HepG2 (cell line): ENCODE measurements around the gene TTC23. TPM values are rescaled to one million over a fixed set of nuclear protein-coding genes. Genes with fewer than 3 reads are reported as not detected.

ENCODE experiments used
- ATAC-seq: fragments of 200-7000 bp; cut with Tn5 transposase; 3 replicates; pipeline ENCODE4 v1.9.1; 2020; ENCODE audit warnings: mild to moderate bottlenecking, moderate library complexity
- BruUV-seq: library from RNA; stranded (reverse); fragments of 400-500 nt; replicated peaks from 2 replicates; lab custom pipeline; 2021; lab: Mats Ljungman, UMichigan
- CTCF ChIA-PET: fragments of 300-600 bp; formaldehyde crosslinking; extraction: SDS; loops from one replicate; lab custom pipeline; 2021; ENCODE audit warnings: low total read pairs, inconsistent platforms, low intra/inter-chr PET ratio; lab: Yijun Ruan, JAX
- POLR2A ChIA-PET: fragments of 350-600 bp; sonication (Branson Sonifier 250); formaldehyde crosslinking; loops from one replicate; lab custom pipeline; 2020; ENCODE audit warnings: antibody characterized with exemption, inconsistent platforms; lab: Yijun Ruan, JAX
- DNase-seq: peaks from one replicate; pipeline ENCODE4 v3.0.0-alpha.2; 2015; ENCODE audit warnings: low spot score
- FAIRE-seq: peaks from 3 replicates; lab custom pipeline; 2011; peaks lifted over from hg19 to GRCh38; lab: Jason Lieb, UNC
- H2AFZ ChIP-seq: one replicate; pipeline ENCODE4 v1.6.1; 2011; ENCODE audit warnings: low read length, inconsistent platforms
- H3K27ac ChIP-seq: fragments of 300-600 bp; 3 replicates; pipeline ENCODE4 v1.8.0; 2011; ENCODE audit warnings: mixed run types, mild to moderate bottlenecking, mixed read lengths, low read length, inconsistent platforms; ENCODE audit not compliant: insufficient read depth; ENCODE audit errors: extremely low read length
- H3K27me3 ChIP-seq, 2 experiments: fragments of 200-600 bp in 1 of 2; 2 replicates in 1 of 2; 3 replicates in 1 of 2; pipeline versions ENCODE4 v1.6.0 to v1.8.0; 2011; ENCODE audit warnings: low read length in 2 of 2, mild to moderate bottlenecking in 2 of 2, moderate library complexity in 2 of 2, inconsistent platforms in 1 of 2; ENCODE audit not compliant: insufficient read depth in 2 of 2, control insufficient read depth in 1 of 2
- H3K36me3 ChIP-seq, 2 experiments: fragments of 200-600 bp in 1 of 2; replicated peaks in 1 of 2; 2 replicates in 1 of 2; 3 replicates in 1 of 2; pipeline versions ENCODE4 v1.5.1 to v1.8.0; 2011; ENCODE audit warnings: low read length in 2 of 2, inconsistent platforms in 1 of 2; ENCODE audit not compliant: insufficient read depth in 2 of 2, control insufficient read depth in 1 of 2
- H3K4me1 ChIP-seq: 2 replicates; pipeline ENCODE4 v1.5.1; 2012; ENCODE audit warnings: low read length, inconsistent platforms; ENCODE audit not compliant: insufficient read depth
- H3K4me2 ChIP-seq: 2 replicates; pipeline ENCODE4 v1.6.0; 2011; ENCODE audit warnings: low read depth, low read length, inconsistent platforms
- H3K4me3 ChIP-seq, 3 experiments: fragments of 200-600 bp in 1 of 3; sonication (generic), shearing (Covaris generic) in 1 of 3; replicated peaks in 1 of 3; 2 replicates each; pipeline ENCODE4 v1.5.1; 2011 to 2016; ENCODE audit warnings: low read length in 3 of 3, inconsistent platforms in 2 of 3, low read depth in 2 of 3, mild to moderate bottlenecking in 2 of 3, control low read depth in 1 of 3, mixed read lengths in 1 of 3; ENCODE audit not compliant: insufficient read depth in 1 of 3
- H3K79me2 ChIP-seq: one replicate; pipeline ENCODE4 v1.6.1; 2011; ENCODE audit warnings: low read length, inconsistent platforms; ENCODE audit not compliant: insufficient read depth
- H3K9ac ChIP-seq: 2 replicates; pipeline ENCODE4 v1.6.0; 2011; ENCODE audit warnings: mild to moderate bottlenecking, low read depth, low read length, inconsistent platforms; ENCODE audit not compliant: insufficient read depth
- H3K9me3 ChIP-seq: 2 replicates; pipeline ENCODE4 v1.5.1; 2012; ENCODE audit warnings: mild to moderate bottlenecking, low read length
- H4K20me1 ChIP-seq: 2 replicates; pipeline ENCODE4 v1.6.0; 2011; ENCODE audit warnings: inconsistent platforms, mild to moderate bottlenecking, low read length, moderate library complexity; ENCODE audit not compliant: insufficient read depth
- EHMT2 ChIP-seq: fragments of 200-600 bp; sonication (generic); IDR thresholded peaks from 2 replicates; pipeline ENCODE4 v1.7.0; 2017; ENCODE audit warnings: antibody characterized with exemption, low read depth, low read length, borderline replicate concordance
- FOSL1 ChIP-seq: sonication (generic); formaldehyde crosslinking; IDR thresholded peaks from 2 replicates; pipeline ENCODE4 v1.9.0; 2021; ENCODE audit warnings: missing genetic modification reagents, borderline replicate concordance
- HES4 ChIP-seq: sonication (generic); formaldehyde crosslinking; IDR thresholded peaks from 2 replicates; pipeline ENCODE4 v1.9.0; 2021; ENCODE audit warnings: mild to moderate bottlenecking, missing genetic modification reagents, borderline replicate concordance
- HNRNPUL1 ChIP-seq: fragments of 200-400 bp; formaldehyde crosslinking; IDR thresholded peaks from 2 replicates; pipeline ENCODE4 v1.6.1; 2017; ENCODE audit warnings: low read depth, mild to moderate bottlenecking, low read length, moderate library complexity
- KIAA2018 ChIP-seq: sonication (generic); formaldehyde crosslinking; IDR thresholded peaks from 2 replicates; pipeline ENCODE4 v1.5.0; 2020; ENCODE audit warnings: mild to moderate bottlenecking, missing genetic modification reagents, borderline replicate concordance
- SPEN ChIP-seq: sonication (generic); formaldehyde crosslinking; IDR thresholded peaks from 2 replicates; pipeline ENCODE4 v1.5.1; 2020; ENCODE audit warnings: low read depth, mild to moderate bottlenecking, missing genetic modification reagents
- THAP8 ChIP-seq: sonication (generic); formaldehyde crosslinking; IDR thresholded peaks from 2 replicates; pipeline ENCODE4 v1.5.1; 2020; ENCODE audit warnings: missing genetic modification reagents, mild to moderate bottlenecking, borderline replicate concordance
- ZNF281 ChIP-seq: sonication (generic); formaldehyde crosslinking; IDR thresholded peaks from 2 replicates; pipeline ENCODE4 v1.4.0; 2020; ENCODE audit warnings: missing genetic modification reagents, borderline replicate concordance
- ZNF329 ChIP-seq: sonication (generic); formaldehyde crosslinking; IDR thresholded peaks from 2 replicates; pipeline ENCODE4 v1.9.0; 2021; ENCODE audit warnings: low read depth, mild to moderate bottlenecking, missing genetic modification reagents
- ZNF33A ChIP-seq: sonication (generic); formaldehyde crosslinking; IDR thresholded peaks from 2 replicates; pipeline ENCODE4 v1.5.1; 2020; ENCODE audit warnings: missing genetic modification reagents, mild to moderate bottlenecking, moderate library complexity, borderline replicate concordance
- ZNF772 ChIP-seq: sonication (generic); formaldehyde crosslinking; IDR thresholded peaks from 2 replicates; pipeline ENCODE4 v1.5.0; 2020; ENCODE audit warnings: mild to moderate bottlenecking, missing genetic modification reagents
- WGBS: methylation state at CpG from one replicate; pipeline ENCODE4 v1.1.6; 2017; ENCODE audit warnings: low lambda C conversion rate; 5-methylcytosine and 5-hydroxymethylcytosine counted together
- in situ Hi-C: cut with HindIII; loops from 2 replicates; pipeline ENCODE4 v1.10.0; 2017; ENCODE audit warnings: low pct_unique_long_range_greater_than_20kb; ENCODE audit not compliant: extremely low pct_ligation_motif_present
- intact Hi-C: fragments of 100-400 bp; cut with micrococcal nuclease; formaldehyde crosslinking; loops from one replicate; pipeline ENCODE4 v1.10.0; 2022; ENCODE audit not compliant: unreplicated experiment
- polyA plus RNA-seq, 8 experiments: library from polyadenylated mRNA; depleted of rRNA in 3 of 8; stranded (reverse) in 7 of 8; unstranded in 1 of 8; fragments of >200 nt; fragmentation: Illumina TruSeq in 4 of 8; extraction: Trizol in 4 of 8; gene quantifications; 2 replicates each; pipeline versions ENCODE4 v1.2.1 to v1.2.3, GENCODE V29; 2011 to 2016; ENCODE audit warnings: low read depth in 4 of 8, missing spikeins in 1 of 8, mixed read lengths in 1 of 8; ENCODE audit not compliant: insufficient read depth in 1 of 8
- total RNA-seq, 5 experiments: library from RNA; depleted of rRNA; stranded (reverse); fragments of >200 nt; fragmentation: Illumina TruSeq; extraction: Trizol; gene quantifications; 2 replicates each; pipeline ENCODE4 v1.2.3, GENCODE V29; 2016; ENCODE audit warnings: low read depth in 1 of 5

The TTC23 gene
- total and polyA plus RNA-seq, 2 of the 13 experiments (the other 11 are each of a cell fraction or from before 2014, with no cell fraction given): 1.6 to 11.7 TPM

GRCh38 chr15:99275061-99275460 is 25.7 kb upstream of the TTC23 start (continued):
- TF ChIP-seq KIAA2018 (CRISPR knock-in tag) (no peak), HNRNPUL1 (no peak), ZNF329 (CRISPR knock-in tag) (no peak)

GRCh38 chr15:99273801-99274200 is 24.4 kb upstream of the TTC23 start:
- Histone ChIP-seq H2AFZ (no peak overlapping the region), H3K27ac (no peak overlapping the region), H3K36me3 (no peaks in the 10 kb centered on the region), H3K4me2 (no peak overlapping the region), H3K4me3 (no peak overlapping the region)
- intact Hi-C loops: loop anchor here (1.0 kb wide), 2 partner anchors 430 to 482 kb away; no protein-coding TSS in a partner anchor
- no peak for ATAC-seq
- CTCF ChIA-PET: interaction anchor here (2.3 kb wide), 1 partner anchor 430 kb away, joined by 16 read pairs; no protein-coding TSS in a partner anchor
- no peak for TF ChIP-seq ZNF772
- no peak for TF ChIP-seq FOSL1 (CRISPR knock-in tag)
- no peak for TF ChIP-seq HES4
- no peak for TF ChIP-seq THAP8 (CRISPR knock-in tag)
- TF ChIP-seq EHMT2: no peak
- TF ChIP-seq SPEN: no peak
- TF ChIP-seq ZNF33A (CRISPR knock-in tag): no peak
- TF ChIP-seq ZNF281: no peak
- TF ChIP-seq, all 625 proteins: peak for 0
- Histone ChIP-seq H3K4me1 (peaks cover under 1% of the 10 kb centered on the region; the same call in 1 of the 2 replicates), H3K27me3 (no peaks in the 10 kb centered on the region), H3K79me2 (peaks cover 2% of the 10 kb centered on the region), H3K9ac (no peak overlapping the region), H3K9me3 (no peaks in the 10 kb centered on the region), H4K20me1 (no peaks in the 10 kb centered on the region)
- no peak for DNase-seq
- POLR2A ChIA-PET: no interaction called here
- BruUV-seq: no TSS peak
- in situ Hi-C loops: loop anchor here (25.0 kb wide), 2 partner anchors 864 to 1064 kb away; partner anchors contain the start of gene ADAMTS17
- FAIRE-seq: no peak
- 90% methylated on average over 3 of the region's 3 CpGs for WGBS
